ENCODE data around the gene DYDC2.

Gene DYDC2

GRCh38 chr10:80372675-80373074 lies 16.1 kb downstream of the DYDC2 start:
- no peak for DNase-seq

- no peak for DNase-seq
Measured at GRCh38 chr10:80373502-80373901, 16.9 kb downstream of the DYDC2 start.

- DNase-seq, result no peak
Measured at GRCh38 chr10:80379701-80380100, 23.1 kb downstream of the DYDC2 start.

- DNase-seq, result no peak
Measured at GRCh38 chr10:80380185-80380584, 23.6 kb downstream of the DYDC2 start.

GRCh38 chr10:80382989-80383388 lies 26.4 kb downstream of the DYDC2 start:
- DNase-seq, result peak; percentile 9

GRCh38 chr10:80390740-80391139 lies 34.2 kb downstream of the DYDC2 start:
- no peak for DNase-seq

- DNase-seq, result no peak
Measured at GRCh38 chr10:80392250-80392649, 35.7 kb downstream of the DYDC2 start.

GRCh38 chr10:80394358-80394916 lies 37.9 kb downstream of the DYDC2 start:
- no peak for DNase-seq

- no peak for DNase-seq
Measured at GRCh38 chr10:80397014-80397413, 40.4 kb downstream of the DYDC2 start.

- DNase-seq, result no peak
Measured at GRCh38 chr10:80400136-80400804, 43.7 kb downstream of the DYDC2 start.

GRCh38 chr10:80405035-80405434 lies 48.5 kb downstream of the DYDC2 start:
- DNase-seq, result no peak

GRCh38 chr10:80405626-80406025 lies 49.0 kb downstream of the DYDC2 start:
- no peak for DNase-seq

GRCh38 chr10:80406204-80406603 lies 49.6 kb downstream of the DYDC2 start:
- no peak for DNase-seq

- DNase-seq, result no peak
Measured at GRCh38 chr10:80407812-80408241, 51.2 kb downstream of the DYDC2 start.

GRCh38 chr10:80408242-80409101 lies 51.9 kb downstream of the DYDC2 start, which contains the start of gene PRXL2A:
Gene PRXL2A (plus strand): TSS chr10:80408551. CDS start chr10:80420468, 11,917 bp downstream.
- DNase-seq, result peak; percentile 63

- DNase-seq, result no peak
Measured at GRCh38 chr10:80409121-80409520, 52.5 kb downstream of the DYDC2 start.

- no peak for DNase-seq
Measured at GRCh38 chr10:80410122-80410521, 53.5 kb downstream of the DYDC2 start.

- DNase-seq, result no peak
Measured at GRCh38 chr10:80410578-80411145, 54.1 kb downstream of the DYDC2 start.

- DNase-seq, result no peak
Measured at GRCh38 chr10:80411267-80411668, 54.7 kb downstream of the DYDC2 start.

- no peak for DNase-seq
Measured at GRCh38 chr10:80411681-80412220, 55.2 kb downstream of the DYDC2 start.

- no peak for DNase-seq
Measured at GRCh38 chr10:80412486-80412885, 55.9 kb downstream of the DYDC2 start.

GRCh38 chr10:80413271-80413996 lies 56.9 kb downstream of the DYDC2 start:
- no peak for DNase-seq

Data from T-helper 9 cell (primary cell).